ENCODE results near the gene C17orf107.

Gene C17orf107

GRCh38 chr17:4938688-4939545 is 39.6 kb downstream of the C17orf107 start:
- DNase-seq, result no peak

GRCh38 chr17:4939546-4939795 is 40.1 kb downstream of the C17orf107 start:
- no peak for DNase-seq

DNA sequence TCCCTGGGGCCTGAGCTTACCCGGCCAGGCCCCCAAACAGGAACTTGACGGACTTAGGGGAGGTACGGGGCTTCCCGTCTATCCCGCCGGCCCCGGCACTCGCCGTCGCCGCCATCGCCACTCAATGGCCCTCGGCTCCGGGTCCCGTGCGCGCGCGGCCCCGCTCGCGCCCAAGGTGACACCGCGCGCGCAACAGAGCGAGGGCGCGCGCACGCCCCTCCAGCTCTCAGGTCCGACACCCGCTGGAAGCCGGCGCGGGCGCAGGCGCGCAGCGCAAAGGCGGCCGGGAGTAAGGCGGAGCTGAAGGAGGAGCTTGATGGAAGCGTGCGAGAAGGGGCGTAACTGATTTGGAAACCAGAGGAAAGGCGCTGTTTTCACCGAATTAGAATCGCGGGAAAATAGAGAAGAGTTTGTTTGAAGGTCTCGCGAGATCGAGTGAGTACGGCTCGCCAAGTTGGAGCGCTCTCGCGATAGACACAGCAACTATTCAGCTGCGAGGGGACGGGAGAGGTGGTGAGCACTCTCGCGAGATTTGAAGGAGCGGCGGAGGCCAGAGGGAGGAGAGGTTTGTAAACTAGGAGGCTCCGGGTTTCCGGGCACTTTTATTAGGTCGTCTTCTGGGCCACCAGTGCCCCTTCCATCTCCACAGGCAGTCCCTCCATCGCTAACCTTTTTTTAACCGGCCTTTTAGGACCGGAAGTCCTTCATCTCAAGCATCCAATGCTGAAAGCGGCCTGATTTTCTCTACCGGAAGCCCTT is 40.6 kb downstream of the C17orf107 start, which contains the start of the genes RNF167 and SLC25A11:
RNF167 (plus strand) TSS at position 473 of the 759 bp plus-strand sequence. CDS start 642 bp downstream, outside the sequence.
SLC25A11 (minus strand) TSS at position 251 of the 759 bp plus-strand sequence; CDS start at position 115, 136 bp downstream.
- DNase-seq, result peak; percentile 99

- peak; percentile 62 for DNase-seq
Measured at GRCh38 chr17:4940555-4941318, 41.4 kb downstream of the C17orf107 start.

DNA sequence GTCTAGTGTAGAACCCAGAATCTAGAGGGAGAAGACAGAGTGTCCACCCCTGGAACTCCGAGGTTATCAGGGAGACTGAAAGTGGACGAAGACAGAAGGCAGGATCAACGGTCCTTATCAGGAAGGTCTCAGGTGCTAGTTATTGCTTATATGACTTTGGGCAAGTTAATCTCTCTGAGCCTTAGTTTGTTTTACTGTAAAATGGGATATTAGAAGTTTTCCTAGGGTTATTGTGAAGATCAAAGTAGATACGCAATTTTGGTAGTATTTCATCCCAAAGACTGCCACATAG is 41.9 kb downstream of the C17orf107 start:
- DNase-seq, result no peak

- no peak for DNase-seq
Measured at GRCh38 chr17:4942760-4943508, 43.6 kb downstream of the C17orf107 start.

GRCh38 chr17:4944163-4944553 is 44.8 kb downstream of the C17orf107 start:
- DNase-seq, result peak; percentile 85

GRCh38 chr17:4944554-4945175 is 45.3 kb downstream of the C17orf107 start:
- peak; percentile 43 for DNase-seq

GRCh38 chr17:4945176-4945943 is 46.0 kb downstream of the C17orf107 start:
- DNase-seq, result peak; percentile 93

GRCh38 chr17:4945944-4946280 is 46.6 kb downstream of the C17orf107 start:
- no peak for DNase-seq

GRCh38 chr17:4946312-4946976 is 47.1 kb downstream of the C17orf107 start:
- peak; percentile 18 for DNase-seq

- no peak for DNase-seq
Measured at GRCh38 chr17:4947010-4947410, 47.7 kb downstream of the C17orf107 start.

GRCh38 chr17:4947411-4948165 is 48.3 kb downstream of the C17orf107 start:
- DNase-seq, result peak; percentile 83

DNA sequence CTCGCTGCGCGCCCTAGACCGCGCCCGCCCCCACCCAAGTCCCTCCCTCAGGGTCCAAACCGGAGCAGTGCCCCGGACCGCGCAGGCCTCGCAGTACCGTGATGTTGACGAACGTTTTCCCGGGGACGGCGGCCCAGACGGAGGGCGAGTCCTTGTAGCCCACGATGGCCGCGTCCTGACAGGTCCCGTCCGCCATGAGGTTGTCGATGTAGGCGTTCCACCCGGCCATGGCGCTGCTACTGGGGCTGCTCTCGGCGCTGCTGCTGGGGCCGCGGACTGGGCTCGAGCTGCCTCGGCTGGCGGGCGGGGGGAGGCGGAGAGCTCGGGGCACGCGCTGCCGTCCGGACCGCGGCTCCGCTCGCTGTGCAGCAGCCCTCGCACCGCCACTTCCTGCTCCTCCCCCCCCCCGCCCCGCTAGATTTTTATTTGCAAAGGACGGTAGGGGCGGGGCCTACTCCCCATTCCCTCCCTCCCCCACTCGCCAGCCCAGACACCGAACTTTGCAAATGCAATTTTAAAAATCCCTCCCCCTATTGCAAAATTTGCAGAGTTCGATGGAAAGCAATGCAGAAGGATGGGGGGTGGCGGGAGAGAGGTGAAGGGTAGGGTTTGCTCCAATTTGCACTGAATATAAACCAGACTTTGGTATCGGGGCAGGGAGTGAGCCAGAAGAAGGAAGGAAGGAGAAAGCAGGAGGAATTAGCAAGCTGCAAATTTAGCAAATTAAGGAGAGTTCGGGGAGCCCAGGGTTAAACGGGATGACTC is 49.0 kb downstream of the C17orf107 start, which contains the start of gene PFN1:
PFN1 (minus strand) TSS at position 365 of the 765 bp plus-strand sequence; CDS start at position 229, 136 bp downstream.
- DNase-seq, result peak; percentile 95

DNA sequence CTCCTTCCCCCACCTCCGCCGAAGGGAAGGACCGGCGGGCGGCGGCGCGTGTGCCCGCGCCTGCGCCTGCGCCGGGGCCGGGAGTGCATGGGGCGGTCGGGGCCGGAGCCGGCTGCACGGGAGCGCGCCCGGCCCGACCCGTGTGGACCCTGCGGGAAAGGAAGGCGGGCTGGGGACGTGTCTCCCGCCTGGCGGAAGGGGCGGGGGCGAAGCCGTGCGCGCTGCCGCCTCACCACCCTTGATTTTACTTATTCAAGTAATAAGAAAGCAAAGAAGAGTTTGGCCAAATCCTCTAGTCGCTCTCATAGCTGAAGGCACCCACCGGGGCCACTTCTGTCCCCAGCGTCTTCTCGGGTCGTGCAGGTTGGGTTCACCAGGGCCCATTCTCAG is 49.6 kb downstream of the C17orf107 start:
- peak; percentile 85 for DNase-seq

DNA sequence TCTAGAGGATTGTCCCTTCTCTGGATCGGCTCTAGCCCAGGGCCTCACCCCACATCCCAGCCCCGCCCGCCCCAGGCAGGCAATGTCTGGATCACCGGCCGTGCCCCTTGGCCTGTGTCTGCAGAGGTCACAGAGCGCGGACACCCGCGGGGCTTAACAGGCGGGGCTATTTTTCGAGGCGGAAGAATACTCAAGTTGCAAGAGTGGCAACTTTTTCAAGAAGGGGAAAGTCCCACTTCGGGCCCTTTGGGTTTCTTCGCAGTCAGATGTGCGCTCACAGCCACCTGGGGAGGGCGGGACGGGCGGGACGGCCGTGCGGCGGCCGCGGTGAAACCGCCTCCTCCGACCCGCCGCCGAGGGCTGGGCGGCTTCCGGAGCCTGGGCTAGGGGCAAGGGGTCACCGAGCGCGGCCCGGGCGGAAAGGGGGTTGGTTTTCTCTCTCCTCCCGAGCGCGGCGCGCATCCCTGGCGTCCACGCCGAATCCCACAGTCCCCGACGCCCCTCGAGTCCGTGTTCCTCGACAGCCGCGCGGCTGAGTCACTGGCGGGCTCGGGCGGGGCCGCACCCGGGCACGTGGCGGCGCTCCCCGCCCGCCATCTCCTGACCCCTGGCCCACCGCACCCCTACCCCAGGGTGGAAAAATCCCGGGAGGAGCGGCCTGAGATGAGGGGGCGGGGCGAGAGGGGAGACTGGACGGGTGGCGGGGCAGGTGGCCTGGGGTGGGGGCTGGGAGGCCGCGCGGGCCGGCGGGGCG is 50.2 kb downstream of the C17orf107 start:
- peak; percentile 89 for DNase-seq

DNA sequence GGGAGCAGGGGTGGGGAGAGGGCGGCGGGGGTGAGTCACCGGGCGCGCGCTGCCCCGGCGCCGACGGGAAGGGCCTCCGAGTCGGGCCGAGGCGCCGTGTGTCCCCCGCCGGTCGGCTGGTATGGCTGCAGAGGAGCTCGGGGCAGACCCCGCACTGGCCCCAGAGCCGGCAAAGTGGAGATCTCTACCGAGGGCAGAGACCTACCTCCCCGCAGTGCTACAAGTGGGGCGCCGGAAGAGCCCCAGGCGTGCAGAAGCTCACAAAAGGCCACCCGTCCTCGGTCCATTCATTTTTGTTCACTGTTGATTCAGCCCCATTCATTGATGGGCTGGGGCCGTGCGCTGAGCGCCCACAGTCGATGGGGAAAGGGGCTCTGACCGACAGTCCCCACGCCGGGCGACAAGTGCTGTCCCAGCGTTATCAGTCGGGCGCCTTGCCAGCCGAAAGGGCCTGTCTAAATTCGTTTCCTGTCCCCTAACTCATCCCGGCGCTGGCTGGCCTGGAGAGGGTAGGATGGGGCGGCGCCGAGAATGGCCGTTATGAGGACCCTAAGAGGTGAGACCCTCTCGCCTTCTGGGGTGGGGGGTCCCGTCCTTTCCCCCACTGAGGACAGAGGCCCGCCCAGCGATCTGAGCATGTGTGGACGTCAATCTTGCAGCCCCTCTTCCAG is 50.9 kb downstream of the C17orf107 start:
- peak; percentile 44 for DNase-seq

DNA sequence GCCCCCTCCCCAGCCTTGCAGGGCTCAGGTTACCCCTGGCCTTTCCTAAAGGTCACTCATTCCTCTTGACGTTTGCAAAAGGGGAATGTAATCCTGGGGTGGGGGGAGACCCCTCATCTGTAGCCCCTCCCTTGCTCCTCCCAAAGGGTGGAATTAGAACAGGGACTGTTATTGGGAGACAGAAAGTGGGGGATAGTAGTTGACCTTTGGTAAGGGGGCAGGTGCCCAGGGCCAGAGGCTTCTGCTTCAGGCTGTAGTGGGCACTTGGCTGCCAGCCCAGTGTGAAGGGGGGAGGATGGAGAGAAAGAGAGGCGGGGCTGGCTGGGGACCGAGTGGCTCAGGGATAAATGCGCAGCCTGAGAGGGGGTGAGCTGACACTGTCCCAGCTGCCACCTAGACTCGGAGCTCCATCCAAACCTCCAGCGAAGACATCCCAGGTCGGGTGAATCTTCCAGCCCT is 51.4 kb downstream of the C17orf107 start, which contains the start of gene ENO3:
ENO3 (plus strand) TSS at position 374 of the 459 bp plus-strand sequence. CDS start 711 bp downstream, outside the sequence.
- no peak for DNase-seq
